Liver (tissue), 9 donors: Measurements from ENCODE around the gene FARSB. TPM values are rescaled to one million over a fixed set of nuclear protein-coding genes. Genes with fewer than 3 reads are reported as not detected.
A peak's percentile ranks its signal among the peaks of the same experiment; 100 is the strongest.

Experiments used
- DNase-seq: peaks from one replicate; pipeline ENCODE4 v3.0.0-alpha.2; 2017; ENCODE audit warnings: low spot score
- H3K27ac ChIP-seq, 2 donors: one replicate each; pipeline ENCODE4 v1.7.0; 2013; ENCODE audit warnings: inconsistent platforms in 2 of 2, low read length in 2 of 2, control low read depth in 1 of 2, low read depth in 1 of 2, mild to moderate bottlenecking in 1 of 2
- H3K27me3 ChIP-seq, 4 donors: one replicate each; pipeline versions ENCODE4 v1.6.1 to v1.7.0; 2013; ENCODE audit warnings: low read length in 3 of 4, inconsistent platforms in 1 of 4, mild to moderate bottlenecking in 1 of 4, moderate library complexity in 1 of 4; ENCODE audit not compliant: control insufficient read depth in 4 of 4, insufficient read depth in 4 of 4
- H3K36me3 ChIP-seq, 4 donors: one replicate each; pipeline versions ENCODE4 v1.6.1 to v1.7.0; 2013; ENCODE audit warnings: low read length in 3 of 4, mild to moderate bottlenecking in 3 of 4, low read depth in 1 of 4, moderate library complexity in 1 of 4; ENCODE audit not compliant: control insufficient read depth in 4 of 4, insufficient read depth in 3 of 4
- H3K4me1 ChIP-seq, 4 donors: one replicate each; pipeline versions ENCODE4 v1.6.1 to v1.7.0; 2013; ENCODE audit warnings: low read length in 3 of 4, mild to moderate bottlenecking in 3 of 4, moderate library complexity in 1 of 4; ENCODE audit not compliant: control insufficient read depth in 4 of 4, insufficient read depth in 4 of 4
- H3K4me3 ChIP-seq, 3 donors: one replicate each; pipeline versions ENCODE4 v1.6.1 to v1.7.0; 2013; ENCODE audit warnings: low read length in 3 of 3, control low read depth in 1 of 3, low read depth in 1 of 3, mild to moderate bottlenecking in 1 of 3
- H3K9ac ChIP-seq, 2 donors: one replicate each; pipeline ENCODE4 v1.7.0; 2013; ENCODE audit warnings: low read length in 2 of 2, mild to moderate bottlenecking in 2 of 2, moderate library complexity in 2 of 2, control low read depth in 1 of 2, low read depth in 1 of 2
- H3K9me3 ChIP-seq, 4 donors: one replicate each; pipeline versions ENCODE4 v1.6.1 to v1.7.0; 2013; ENCODE audit warnings: low read length in 3 of 4; ENCODE audit not compliant: control insufficient read depth in 4 of 4
- ATF3 ChIP-seq: IDR thresholded peaks from 2 replicates; pipeline ENCODE4 v1.6.1; 2016; ENCODE audit warnings: antibody characterized with exemption
- CTCF ChIP-seq: fragments of 150-350 bp; IDR thresholded peaks from 2 replicates; pipeline ENCODE4 v1.5.1; 2017; ENCODE audit warnings: improper control_type of control experiment, low read depth, low read length; ENCODE audit not compliant: missing input control
- EGR1 ChIP-seq, 2 donors: IDR thresholded peaks; 2 replicates each; pipeline ENCODE4 v1.6.1; 2016 to 2018; ENCODE audit warnings: antibody characterized with exemption in 2 of 2, low read depth in 2 of 2
- FOXA1 ChIP-seq: IDR thresholded peaks from 2 replicates; pipeline ENCODE4 v1.6.1; 2016; ENCODE audit warnings: antibody characterized with exemption
- FOXA2 ChIP-seq: IDR thresholded peaks from 2 replicates; pipeline ENCODE4 v1.6.1; 2016; ENCODE audit warnings: antibody characterized with exemption
- GABPA ChIP-seq, 2 donors: IDR thresholded peaks in 1 of 2; conservative IDR thresholded peaks in 1 of 2; 2 replicates each; pipeline ENCODE4 v1.6.1; 2016; ENCODE audit warnings: antibody characterized with exemption in 2 of 2, mild to moderate bottlenecking in 1 of 2, moderate library complexity in 1 of 2
- HNF4A ChIP-seq, 2 donors: conservative IDR thresholded peaks; 2 replicates each; pipeline ENCODE4 v1.6.1; 2016; ENCODE audit warnings: antibody characterized with exemption in 2 of 2, mild to moderate bottlenecking in 2 of 2
- HNF4G ChIP-seq: IDR thresholded peaks from 2 replicates; pipeline ENCODE4 v1.6.1; 2016; ENCODE audit warnings: antibody characterized with exemption
- MAX ChIP-seq: IDR thresholded peaks from 2 replicates; pipeline ENCODE4 v1.6.1; 2016; ENCODE audit warnings: antibody characterized with exemption
- NR2F2 ChIP-seq: IDR thresholded peaks from 2 replicates; pipeline ENCODE4 v1.6.1; 2016; ENCODE audit warnings: antibody characterized with exemption
- RAD21 ChIP-seq, 2 donors: IDR thresholded peaks; 2 replicates each; pipeline ENCODE4 v1.6.1; 2016; ENCODE audit warnings: antibody characterized with exemption in 2 of 2, mild to moderate bottlenecking in 2 of 2
- REST ChIP-seq: IDR thresholded peaks from 2 replicates; pipeline ENCODE4 v1.6.1; 2016; ENCODE audit warnings: antibody characterized with exemption, mild to moderate bottlenecking
- RXRA ChIP-seq, 2 donors: IDR thresholded peaks; 2 replicates each; pipeline ENCODE4 v1.6.1; 2017 to 2018; ENCODE audit warnings: antibody characterized with exemption in 2 of 2, mild to moderate bottlenecking in 1 of 2
- SP1 ChIP-seq: IDR thresholded peaks from 2 replicates; pipeline ENCODE4 v1.6.1; 2018; ENCODE audit warnings: antibody characterized with exemption, mild to moderate bottlenecking
- TAF1 ChIP-seq: conservative IDR thresholded peaks from 2 replicates; pipeline ENCODE4 v1.6.1; 2016; ENCODE audit warnings: antibody characterized with exemption, mild to moderate bottlenecking
- YY1 ChIP-seq: IDR thresholded peaks from 2 replicates; pipeline ENCODE4 v1.6.1; 2016; ENCODE audit warnings: antibody characterized with exemption, mild to moderate bottlenecking
- ZBTB33 ChIP-seq: IDR thresholded peaks from 2 replicates; pipeline ENCODE4 v1.6.1; 2016; ENCODE audit warnings: antibody characterized with exemption
- WGBS: extraction: QIAGEN DNeasy Blood & Tissue Kit; methylation state at CpG from one replicate; pipeline ENCODE4 v1.1.7; 2013; 5-methylcytosine and 5-hydroxymethylcytosine counted together
- polyA plus RNA-seq, 2 donors: library from polyadenylated mRNA; stranded (reverse) in 1 of 2; unstranded in 1 of 2; fragments of 200-250 nt in 1 of 2; fragments of >200 nt in 1 of 2; fragmentation: Nextera tagmentation in 1 of 2; extraction: Ambion mirVana in 1 of 2; gene quantifications; one replicate each; pipeline versions ENCODE4 v1.2.1 to v1.2.3, GENCODE V29; 2013 to 2015
- total RNA-seq, 2 donors: library from RNA; depleted of rRNA; stranded (reverse); fragments of >200 nt; gene quantifications; one replicate each; pipeline ENCODE4 v1.2.3, GENCODE V29; 2014
- donor health status: healthy.
- donor health status: healthy.
- donor health status: healthy.
- donor health status: healthy.
- donor health status: healthy.

The FARSB gene
- total and polyA plus RNA-seq, 4 donors = 5.5 to 9.7 (median 8.9) TPM

GRCh38 chr2:222672068-222672401 lies 16.1 kb upstream of the FARSB start:
- no peak for DNase-seq
- TF ChIP-seq ATF3 (no peak), SP1 (no peak), GABPA (IDR thresholded peaks at IDR 0.05 in 1 of 2, conservative IDR thresholded peaks at IDR 0.05 in 1 of 2) (no peak), RXRA (IDR thresholded peaks at IDR 0.05) (peak; percentile 21 to 66), REST (no peak), FOXA1 (no peak), HNF4G (no peak), TAF1 (no peak), MAX (no peak), FOXA2 (no peak), HNF4A (conservative IDR thresholded peaks at IDR 0.05) (peak; percentile 40 to 57), ZBTB33 (no peak), NR2F2 (no peak), RAD21 (IDR thresholded peaks at IDR 0.05) (peak in 1 of 2 donors; percentile 1)
- 6% methylated on average over 10 of the region's 10 CpGs for WGBS
- peak overlapping the region; percentile 37 to 65 for H3K9ac ChIP-seq
- H3K27ac ChIP-seq = peak overlapping the region; percentile 77 to 89
- H3K4me1 ChIP-seq = peaks cover 0 to 40% (median 12%) of the 10 kb centered on the region in 4 donors
- H3K9me3 ChIP-seq = no peaks in the 10 kb centered on the region
- H3K27me3 ChIP-seq = no peaks in the 10 kb centered on the region
- H3K36me3 ChIP-seq = no peaks in the 10 kb centered on the region
- peak overlapping the region; percentile 76 to 81 (median 78) for H3K4me3 ChIP-seq

- peak within 1 kb of the TSS; percentile 37 to 65 for H3K9ac ChIP-seq
- peak; percentile 45 for DNase-seq
- H3K4me1 ChIP-seq = peaks cover 0 to 40% (median 12%) of the 10 kb centered on the region in 4 donors
- no peaks in the 10 kb centered on the region for H3K27me3 ChIP-seq
- no peaks in the 10 kb centered on the region for H3K36me3 ChIP-seq
- peak in 1 of 2 donors; percentile 43 for TF ChIP-seq RXRA (IDR thresholded peaks at IDR 0.05)
- no peak for TF ChIP-seq YY1
- TF ChIP-seq FOXA1 = no peak
- TF ChIP-seq NR2F2 = peak; percentile 38
- TF ChIP-seq RAD21 (IDR thresholded peaks at IDR 0.05) = peak in 1 of 2 donors; percentile 5
- TF ChIP-seq EGR1 (IDR thresholded peaks at IDR 0.05; ENCODE audit: low read depth in 2 of 2) = no peak
- peak; percentile 83 for TF ChIP-seq REST
- peak in 1 of 2 donors; percentile 65 for TF ChIP-seq HNF4A (conservative IDR thresholded peaks at IDR 0.05)
- peak; percentile 19 for TF ChIP-seq CTCF
- peak; percentile 28 for TF ChIP-seq SP1
- TF ChIP-seq TAF1 = peak; percentile 74
- 1% methylated on average over 66 of the region's 66 CpGs for WGBS
- peak within 1 kb of the TSS; percentile 77 to 89 for H3K27ac ChIP-seq
- H3K9me3 ChIP-seq = no peaks in the 10 kb centered on the region
- peak within 1 kb of the TSS; percentile 76 to 81 (median 78) for H3K4me3 ChIP-seq
These were observed 15.6 kb upstream of the FARSB start, which contains the start of gene MOGAT1 for GRCh38 chr2:222671259-222672067. Gene MOGAT1, plus strand, starts transcription at chr2:222671658. Its CDS starts 128 bp downstream, at chr2:222671786.
